ENCODE results near the gene ANGPTL7.

GRCh38 chr1:11187931-11188330 lies 1.2 kb upstream of the ANGPTL7 start:
- TF ChIP-seq CTCF (IDR thresholded peaks at IDR 0.05) (no peak), POLR2A (IDR thresholded peaks at IDR 0.05) (no peak), POLR2AphosphoS5 (IDR thresholded peaks at IDR 0.05; ENCODE audit: insufficient read depth in 1 of 2, low read depth in 1 of 2) (no peak)

Measured in vagina (tissue), 2 donors.